ENCODE data around the gene SYCN. TPM values are rescaled to one million over a fixed set of nuclear protein-coding genes. Genes with fewer than 3 reads are reported as not detected.

Gene SYCN, protein sequence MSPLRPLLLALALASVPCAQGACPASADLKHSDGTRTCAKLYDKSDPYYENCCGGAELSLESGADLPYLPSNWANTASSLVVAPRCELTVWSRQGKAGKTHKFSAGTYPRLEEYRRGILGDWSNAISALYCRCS
- not detected in 2 replicates for total RNA-seq

DNA sequence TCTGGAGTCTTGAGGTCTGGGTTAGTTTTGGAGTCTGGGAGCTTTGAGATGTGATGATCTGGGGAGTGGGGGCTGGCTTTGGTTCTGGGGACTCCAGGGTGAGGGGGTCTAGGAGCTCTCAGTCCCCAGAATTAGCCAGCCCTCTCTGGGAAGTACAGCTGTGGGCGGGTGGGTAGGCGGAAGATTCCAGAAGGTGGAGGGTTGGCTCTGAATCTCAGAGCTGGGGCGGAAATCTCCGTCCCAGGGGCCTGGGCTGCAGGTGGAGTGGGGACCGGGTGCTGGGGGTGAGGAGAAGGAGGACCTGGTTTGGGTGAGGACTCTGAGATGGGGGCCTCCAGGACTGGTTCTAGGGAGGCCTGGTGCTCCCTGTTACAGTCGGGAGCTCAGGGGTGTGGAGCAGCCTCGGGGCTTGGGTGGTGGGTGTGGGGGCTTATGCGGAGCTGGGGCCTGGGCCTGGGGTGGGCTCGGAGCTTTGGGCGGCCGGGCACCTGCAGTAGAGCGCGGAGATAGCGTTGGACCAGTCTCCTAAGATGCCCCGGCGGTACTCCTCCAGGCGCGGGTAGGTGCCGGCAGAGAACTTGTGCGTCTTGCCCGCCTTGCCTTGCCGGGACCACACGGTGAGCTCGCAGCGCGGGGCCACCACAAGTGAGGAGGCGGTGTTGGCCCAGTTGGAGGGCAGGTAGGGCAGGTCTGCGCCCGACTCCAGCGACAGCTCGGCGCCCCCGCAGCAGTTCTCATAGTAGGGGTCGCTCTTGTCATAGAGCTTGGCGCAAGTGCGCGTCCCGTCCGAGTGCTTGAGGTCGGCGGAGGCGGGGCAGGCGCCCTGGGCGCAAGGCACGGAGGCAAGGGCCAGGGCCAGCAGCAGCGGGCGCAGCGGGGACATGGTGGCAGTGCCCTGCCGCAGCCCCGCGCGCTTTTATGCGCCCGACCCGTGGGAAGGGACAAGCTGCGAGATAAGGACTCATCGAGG lies at the start of gene SYCN:
Gene SYCN, minus strand, starts transcription at position 892 of the 970 bp plus-strand sequence. Its CDS starts 9 bp downstream, at position 883.

DNA sequence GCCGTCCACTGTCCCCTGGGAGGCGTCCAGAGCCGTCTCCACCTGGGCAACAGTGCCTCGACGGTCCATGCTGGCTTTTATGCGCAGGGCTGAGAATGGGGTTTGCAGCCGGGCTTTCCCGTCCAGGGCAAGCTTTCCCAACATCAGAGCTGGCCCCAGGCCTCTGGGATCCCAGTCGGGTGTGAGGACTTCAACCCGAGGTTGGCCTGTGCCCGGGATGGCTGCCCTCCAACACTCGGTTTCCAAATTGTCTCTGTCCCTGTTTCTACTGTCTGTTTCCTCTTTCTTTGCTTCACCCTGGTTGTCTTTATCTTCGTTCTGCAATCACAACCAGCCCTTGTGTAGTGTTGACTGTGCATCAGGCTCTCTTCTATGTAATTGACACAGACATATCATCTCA lies 44.7 kb upstream of the SYCN start, which contains the start of gene IFNL4:
Gene IFNL4, minus strand, starts transcription at position 51 of the 400 bp plus-strand sequence.

DNA sequence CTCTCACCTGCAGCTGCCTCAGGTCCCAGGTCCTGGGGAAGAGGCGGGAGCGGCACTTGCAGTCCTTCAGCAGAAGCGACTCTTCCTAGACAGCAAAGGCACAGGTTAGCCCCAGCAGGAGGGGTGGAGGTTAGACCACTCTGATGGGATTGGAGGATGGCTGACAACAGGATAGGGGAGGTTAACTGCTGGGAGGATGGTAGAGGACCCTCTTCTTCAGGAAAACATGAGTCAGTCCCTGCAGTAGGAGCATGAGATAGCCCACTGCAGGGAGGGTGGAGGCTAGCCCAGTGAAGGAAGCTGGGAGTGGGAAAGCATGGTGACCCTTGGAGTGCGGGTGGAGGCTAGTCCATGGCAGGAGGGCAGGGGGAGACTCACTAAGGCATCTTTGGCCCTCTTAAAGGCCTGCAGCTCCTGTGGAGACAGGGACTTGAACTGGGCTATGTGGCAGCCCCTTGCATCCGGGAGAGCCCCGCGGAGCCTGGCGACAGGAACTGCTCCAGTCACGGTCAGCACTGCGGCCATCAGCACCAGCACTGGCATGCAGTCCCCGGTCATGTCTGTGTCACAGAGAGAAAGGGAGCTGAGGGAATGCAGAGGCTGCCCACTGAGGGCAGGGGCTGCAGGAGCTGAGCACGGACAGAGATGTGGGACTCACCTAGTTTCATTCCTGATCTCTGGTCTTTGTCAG lies 40.5 kb upstream of the SYCN start, which contains the start of gene IFNL3:
Gene IFNL3, minus strand, starts transcription at position 597 of the 691 bp plus-strand sequence. Its CDS starts 39 bp downstream, at position 558.

DNA sequence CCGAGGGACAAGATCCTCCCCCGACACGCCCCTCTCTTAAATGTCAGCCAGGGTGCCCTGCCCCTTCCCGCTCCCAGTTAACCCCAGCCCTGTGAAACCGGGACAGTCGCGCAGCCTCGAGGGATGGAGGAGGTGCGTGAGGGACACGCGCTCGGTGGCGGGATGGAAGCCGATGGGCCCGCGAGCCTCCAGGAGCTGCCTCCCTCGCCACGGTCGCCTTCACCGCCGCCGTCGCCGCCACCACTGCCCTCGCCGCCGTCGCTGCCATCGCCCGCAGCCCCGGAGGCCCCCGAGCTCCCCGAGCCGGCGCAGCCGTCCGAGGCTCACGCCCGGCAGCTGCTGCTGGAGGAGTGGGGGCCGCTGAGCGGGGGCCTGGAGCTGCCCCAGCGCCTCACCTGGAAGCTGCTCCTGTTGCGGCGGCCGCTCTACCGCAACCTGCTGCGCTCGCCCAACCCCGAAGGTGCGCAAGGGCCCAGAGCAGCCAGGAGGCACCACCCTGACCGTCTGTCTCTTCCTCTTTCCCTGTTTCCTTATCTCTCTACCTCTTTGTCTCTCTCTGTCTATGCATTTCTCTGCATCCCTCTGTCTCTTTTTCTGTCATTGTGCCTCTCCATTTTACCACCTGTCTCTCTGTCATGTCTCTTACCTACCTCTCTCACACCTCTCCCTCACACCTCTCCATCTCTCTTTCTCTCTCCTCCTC lies 7.1 kb downstream of the SYCN start, which contains the start of gene NCCRP1:
Gene NCCRP1, plus strand, starts transcription at position 105 of the 703 bp plus-strand sequence. Its CDS starts 19 bp downstream, at position 124.

Other genes starting within 250 kb of the SYCN start
- 28.1 and 49.3 TPM in 2 replicates for gene FBXO17, start 228.5 kb downstream of the SYCN start, total RNA-seq
- gene FBXO27, start 171.7 kb downstream of the SYCN start, total RNA-seq, result 0.58 and 7.4 TPM in 2 replicates
- gene ACP7, start 119.9 kb downstream of the SYCN start, total RNA-seq, result under 0.01 and 0.15 TPM in 2 replicates
- 7.8 and 11.8 TPM in 2 replicates for gene PAK4, start 78.5 kb downstream of the SYCN start, total RNA-seq
- under 0.01 TPM in 1 of 2 replicates, not detected in the other for gene NCCRP1, start 7.3 kb downstream of the SYCN start, total RNA-seq
- gene IFNL3, start 40.7 kb upstream of the SYCN start, total RNA-seq, result not detected in 2 replicates
- not detected in 2 replicates for gene IFNL4, start 44.6 kb upstream of the SYCN start, total RNA-seq
- not detected in 2 replicates for gene IFNL2, start 64.1 kb upstream of the SYCN start, total RNA-seq
- gene IFNL1, start 92.1 kb upstream of the SYCN start, total RNA-seq, result not detected in 2 replicates
- gene LRFN1, start 116.6 kb upstream of the SYCN start, total RNA-seq, result 0.15 and 0.50 TPM in 2 replicates
- not detected in 2 replicates for gene GMFG, start 131.8 kb upstream of the SYCN start, total RNA-seq
- gene SAMD4B, start 138.2 kb upstream of the SYCN start, total RNA-seq, result 68.4 and 109 TPM in 2 replicates
- 36.2 and 42.3 TPM in 2 replicates for gene PAF1, start 186.8 kb upstream of the SYCN start, total RNA-seq
- gene MED29, start 187.1 kb upstream of the SYCN start, total RNA-seq, result 17.9 and 34.4 TPM in 2 replicates
- gene ZFP36, start 202.6 kb upstream of the SYCN start, total RNA-seq, result 7.3 and 8.8 TPM in 2 replicates
- 13.1 and 25.5 TPM in 2 replicates for gene PLEKHG2, start 208.4 kb upstream of the SYCN start, total RNA-seq
- gene RPS16, start 231.7 kb upstream of the SYCN start, total RNA-seq, result 127 and 236 TPM in 2 replicates
- gene SUPT5H, start 241.3 kb upstream of the SYCN start, total RNA-seq, result 54.5 and 81.5 TPM in 2 replicates

Data from smooth muscle cell of trachea (primary cell).